ENCODE results near the gene CDHR2. TPM values are rescaled to one million over a fixed set of nuclear protein-coding genes. Genes with fewer than 3 reads are reported as not detected.

CDHR2 gene
- total RNA-seq, 1 experiment from 2014 or later: 0.10 TPM

DNA sequence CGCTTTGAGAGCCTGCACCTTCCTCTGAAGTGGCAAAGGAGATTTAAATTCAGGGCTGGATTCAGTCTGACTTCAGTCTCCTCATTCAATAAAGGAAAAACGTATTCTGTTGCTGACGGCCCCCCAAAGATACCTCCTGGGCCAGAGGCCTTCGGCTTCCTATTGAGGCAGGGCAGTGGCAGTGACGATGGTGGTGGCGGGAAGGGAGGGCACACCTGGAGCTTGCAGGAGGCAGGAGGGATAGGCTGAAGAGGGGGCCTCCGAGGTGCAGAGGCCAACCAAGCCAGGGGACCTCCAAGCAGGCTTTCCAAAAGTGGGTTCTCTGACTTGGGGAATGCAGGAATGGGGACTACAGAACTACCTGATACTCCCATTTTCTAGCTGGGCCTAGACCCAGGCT lies 27.9 kb upstream of the CDHR2 start:
- ATAC-seq (no peak), DNase-seq (ENCODE audit: low read depth, low spot score) (no peak)
- H3K9me3 ChIP-seq (ENCODE audit: control insufficient read depth in 1 of 2, insufficient read depth in 1 of 2, low read depth in 1 of 2, low read length in 2 of 2): no peaks in the 10 kb centered on the region
- no peak for TF ChIP-seq ZNF274 (IDR thresholded peaks at IDR 0.05; ENCODE audit: low read depth, low read length)
- no peak for TF ChIP-seq SP1 (IDR thresholded peaks at IDR 0.05; ENCODE audit: low read depth)
- no peak for TF ChIP-seq SRF (IDR thresholded peaks at IDR 0.05; ENCODE audit: low read depth)
- TF ChIP-seq, protein P1, sequence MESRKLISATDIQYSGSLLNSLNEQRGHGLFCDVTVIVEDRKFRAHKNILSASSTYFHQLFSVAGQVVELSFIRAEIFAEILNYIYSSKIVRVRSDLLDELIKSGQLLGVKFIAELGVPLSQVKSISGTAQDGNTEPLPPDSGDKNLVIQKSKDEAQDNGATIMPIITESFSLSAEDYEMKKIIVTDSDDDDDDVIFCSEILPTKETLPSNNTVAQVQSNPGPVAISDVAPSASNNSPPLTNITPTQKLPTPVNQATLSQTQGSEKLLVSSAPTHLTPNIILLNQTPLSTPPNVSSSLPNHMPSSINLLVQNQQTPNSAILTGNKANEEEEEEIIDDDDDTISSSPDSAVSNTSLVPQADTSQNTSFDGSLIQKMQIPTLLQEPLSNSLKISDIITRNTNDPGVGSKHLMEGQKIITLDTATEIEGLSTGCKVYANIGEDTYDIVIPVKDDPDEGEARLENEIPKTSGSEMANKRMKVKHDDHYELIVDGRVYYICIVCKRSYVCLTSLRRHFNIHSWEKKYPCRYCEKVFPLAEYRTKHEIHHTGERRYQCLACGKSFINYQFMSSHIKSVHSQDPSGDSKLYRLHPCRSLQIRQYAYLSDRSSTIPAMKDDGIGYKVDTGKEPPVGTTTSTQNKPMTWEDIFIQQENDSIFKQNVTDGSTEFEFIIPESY (IDR thresholded peaks at IDR 0.05; ENCODE audit: extremely low read depth, insufficient replicate concordance, low read length): no peak
- TF ChIP-seq, protein P2, sequence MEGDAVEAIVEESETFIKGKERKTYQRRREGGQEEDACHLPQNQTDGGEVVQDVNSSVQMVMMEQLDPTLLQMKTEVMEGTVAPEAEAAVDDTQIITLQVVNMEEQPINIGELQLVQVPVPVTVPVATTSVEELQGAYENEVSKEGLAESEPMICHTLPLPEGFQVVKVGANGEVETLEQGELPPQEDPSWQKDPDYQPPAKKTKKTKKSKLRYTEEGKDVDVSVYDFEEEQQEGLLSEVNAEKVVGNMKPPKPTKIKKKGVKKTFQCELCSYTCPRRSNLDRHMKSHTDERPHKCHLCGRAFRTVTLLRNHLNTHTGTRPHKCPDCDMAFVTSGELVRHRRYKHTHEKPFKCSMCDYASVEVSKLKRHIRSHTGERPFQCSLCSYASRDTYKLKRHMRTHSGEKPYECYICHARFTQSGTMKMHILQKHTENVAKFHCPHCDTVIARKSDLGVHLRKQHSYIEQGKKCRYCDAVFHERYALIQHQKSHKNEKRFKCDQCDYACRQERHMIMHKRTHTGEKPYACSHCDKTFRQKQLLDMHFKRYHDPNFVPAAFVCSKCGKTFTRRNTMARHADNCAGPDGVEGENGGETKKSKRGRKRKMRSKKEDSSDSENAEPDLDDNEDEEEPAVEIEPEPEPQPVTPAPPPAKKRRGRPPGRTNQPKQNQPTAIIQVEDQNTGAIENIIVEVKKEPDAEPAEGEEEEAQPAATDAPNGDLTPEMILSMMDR (IDR thresholded peaks at IDR 0.05 in 2 of 3, conservative IDR thresholded peaks at IDR 0.05 in 1 of 3; ENCODE audit: borderline replicate concordance in 1 of 3, insufficient read depth in 1 of 3, low read depth in 2 of 3, low read length in 2 of 3): no peak
- TF ChIP-seq FOSL1 (IDR thresholded peaks at IDR 0.05; ENCODE audit: low read depth): no peak
- no peak for TF ChIP-seq EGR1 (IDR thresholded peaks at IDR 0.05; ENCODE audit: low read depth)
- no peak for TF ChIP-seq ZFX (IDR thresholded peaks at IDR 0.05)
- TF ChIP-seq POLR2A (IDR thresholded peaks at IDR 0.05; ENCODE audit: borderline replicate concordance, extremely low read depth, insufficient read depth, insufficient read length): no peak
- TF ChIP-seq, protein P3, sequence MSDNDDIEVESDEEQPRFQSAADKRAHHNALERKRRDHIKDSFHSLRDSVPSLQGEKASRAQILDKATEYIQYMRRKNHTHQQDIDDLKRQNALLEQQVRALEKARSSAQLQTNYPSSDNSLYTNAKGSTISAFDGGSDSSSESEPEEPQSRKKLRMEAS (IDR thresholded peaks at IDR 0.05): no peak
- no peak for TF ChIP-seq CEBPB (IDR thresholded peaks at IDR 0.05; ENCODE audit: low read depth)
- no peak for TF ChIP-seq RAD21 (IDR thresholded peaks at IDR 0.05; ENCODE audit: low read depth)
- no peak for TF ChIP-seq EZH2phosphoT487 (IDR thresholded peaks at IDR 0.05; ENCODE audit: borderline replicate concordance)
- TF ChIP-seq ELF1 (IDR thresholded peaks at IDR 0.05; ENCODE audit: borderline replicate concordance, low read depth): no peak
- TF ChIP-seq YY1 (IDR thresholded peaks at IDR 0.05; ENCODE audit: extremely low read depth, insufficient replicate concordance, low read depth, low read length): no peak
- TF ChIP-seq TCF7L2 (IDR thresholded peaks at IDR 0.05; ENCODE audit: borderline replicate concordance, extremely low read depth, insufficient read depth, insufficient read length): no peak
- TF ChIP-seq JUND (IDR thresholded peaks at IDR 0.05): no peak
- no peak for TF ChIP-seq SIN3A (IDR thresholded peaks at IDR 0.05; ENCODE audit: low read depth)
- CTCF ChIA-PET: no interaction called here
- no peak overlapping the region for H3K4me2 ChIP-seq (ENCODE audit: low read length)
- BruUV-seq (replicated peaks): no TSS peak
- no peaks in the 10 kb centered on the region for H3K27me3 ChIP-seq (ENCODE audit: insufficient read depth, low read length)
- POLR2A ChIA-PET: no interaction called here
- H2AFZ ChIP-seq (ENCODE audit: low read depth, low read length, poor library complexity, severe bottlenecking): no peak overlapping the region
- no peaks in the 10 kb centered on the region for H3K4me1 ChIP-seq (ENCODE audit: control insufficient read depth in 1 of 2, insufficient read depth in 2 of 2, low read length in 2 of 2)
- H4K20me1 ChIP-seq (ENCODE audit: insufficient read depth): no peaks in the 10 kb centered on the region
- no peaks in the 10 kb centered on the region for H3K9me2 ChIP-seq (ENCODE audit: insufficient read depth)
- H3K27ac ChIP-seq (ENCODE audit: low read depth, low read length): no peak overlapping the region
- RAD21 ChIA-PET (ENCODE audit: low non-redundant PET in 1 of 2, low total read pairs in 2 of 2, uncharacterized antibody in 2 of 2, unreplicated experiment in 2 of 2): no interaction called here
- H3K79me2 ChIP-seq (ENCODE audit: insufficient read depth, low read length): no peaks in the 10 kb centered on the region
- H3K36me3 ChIP-seq (ENCODE audit: control insufficient read depth in 1 of 2, insufficient read depth in 2 of 2, low read length in 2 of 2): no peaks in the 10 kb centered on the region
- intact Hi-C loops (cut with micrococcal nuclease): no loop called here
- H3K9ac ChIP-seq (ENCODE audit: low read length): no peak overlapping the region
- no peak overlapping the region for H3K4me3 ChIP-seq (replicated peaks in 1 of 2; ENCODE audit: low read depth in 1 of 2, low read length in 2 of 2)

All from HCT116 (cell line).